HG02885 (cell line): ENCODE data around the gene CDHR1.
"Not testable (repeated sequence)": the region's sequence is repeated elsewhere in the genome, so short reads cannot be mapped to it uniquely, and the experiment has no call there.

ENCODE experiments used
- ATAC-seq: cut with Tn5 transposase; IDR thresholded peaks from one replicate; pipeline ENCODE4 v1.9.1; 2021; ENCODE audit warnings: mild to moderate bottlenecking; ENCODE audit not compliant: unreplicated experiment, poor library complexity

Gene CDHR1

GRCh38 chr10:84194424-84195043 lies at the start of gene CDHR1:
Gene CDHR1, plus strand, starts transcription at chr10:84194537. Its CDS starts 224 bp downstream, at chr10:84194761.
- peak; percentile 75 for ATAC-seq

- no peak for ATAC-seq
Measured at GRCh38 chr10:84147347-84147746, 47.0 kb upstream of the CDHR1 start.

GRCh38 chr10:84148006-84148597 lies 46.2 kb upstream of the CDHR1 start:
- peak; percentile 66 for ATAC-seq

- ATAC-seq: no peak
Measured at GRCh38 chr10:84149854-84150253, 44.5 kb upstream of the CDHR1 start.

- ATAC-seq: no peak
Measured at GRCh38 chr10:84152769-84153168, 41.6 kb upstream of the CDHR1 start.

- ATAC-seq: no peak
Measured at GRCh38 chr10:84155521-84155920, 38.8 kb upstream of the CDHR1 start.

GRCh38 chr10:84156009-84156408 lies 38.3 kb upstream of the CDHR1 start:
- ATAC-seq: no peak

GRCh38 chr10:84156768-84157167 lies 37.6 kb upstream of the CDHR1 start:
- ATAC-seq: peak; percentile 52

GRCh38 chr10:84158061-84158460 lies 36.3 kb upstream of the CDHR1 start:
- no peak for ATAC-seq

GRCh38 chr10:84158550-84158949 lies 35.8 kb upstream of the CDHR1 start:
- ATAC-seq: no peak

- no peak for ATAC-seq
Measured at GRCh38 chr10:84159076-84159685, 35.2 kb upstream of the CDHR1 start.

GRCh38 chr10:84160663-84161362 lies 33.5 kb upstream of the CDHR1 start:
- no peak for ATAC-seq

GRCh38 chr10:84163996-84164395 lies 30.3 kb upstream of the CDHR1 start:
- ATAC-seq: no peak

- no peak for ATAC-seq
Measured at GRCh38 chr10:84164442-84164841, 29.9 kb upstream of the CDHR1 start.

- ATAC-seq: peak; percentile 60
Measured at GRCh38 chr10:84166620-84167288, 27.6 kb upstream of the CDHR1 start.

GRCh38 chr10:84167289-84167653 lies 27.1 kb upstream of the CDHR1 start:
- ATAC-seq: peak; percentile 3

- ATAC-seq: not testable (repeated sequence)
Measured at GRCh38 chr10:84168382-84168781, 26.0 kb upstream of the CDHR1 start.

GRCh38 chr10:84171237-84171636 lies 23.1 kb upstream of the CDHR1 start:
- not testable (repeated sequence) for ATAC-seq

GRCh38 chr10:84171700-84172466 lies 22.5 kb upstream of the CDHR1 start:
- ATAC-seq: peak; percentile 48
